KMS-11 (cell line): ENCODE measurements around the gene NEUROD2.
"Not testable (repeated sequence)": the region's sequence is repeated elsewhere in the genome, so short reads cannot be mapped to it uniquely, and the experiment has no call there.

Source experiments
- H2AFZ ChIP-seq: fragments of 200-600 bp; sonication (generic); 2 replicates; pipeline ENCODE4 v1.6.1; 2016; ENCODE audit warnings: antibody characterized with exemption, mixed run types, low read depth
- H3K27ac ChIP-seq: fragments of 200-600 bp; sonication (generic); 2 replicates; pipeline ENCODE4 v1.6.1; 2016; ENCODE audit warnings: mild to moderate bottlenecking, mixed run types
- H3K27me3 ChIP-seq: fragments of 200-600 bp; sonication (generic); 2 replicates; pipeline ENCODE4 v1.6.1; 2017; ENCODE audit warnings: mild to moderate bottlenecking, low read depth, mixed run types, moderate library complexity; ENCODE audit not compliant: insufficient read depth
- H3K36me3 ChIP-seq: fragments of 200-600 bp; sonication (generic); 2 replicates; pipeline ENCODE4 v1.6.1; 2017; ENCODE audit warnings: mild to moderate bottlenecking, mixed run types; ENCODE audit not compliant: insufficient read depth
- H3K4me1 ChIP-seq: fragments of 200-600 bp; sonication (generic); 2 replicates; pipeline ENCODE4 v1.6.1; 2016; ENCODE audit warnings: mild to moderate bottlenecking, low read depth, mixed run types; ENCODE audit not compliant: poor library complexity, severe bottlenecking
- H3K4me2 ChIP-seq: fragments of 200-600 bp; sonication (generic); 2 replicates; pipeline ENCODE4 v1.7.0; 2016; ENCODE audit warnings: mild to moderate bottlenecking, mixed run types
- H3K4me3 ChIP-seq: fragments of 200-600 bp; sonication (generic); IDR thresholded peaks from 2 replicates; pipeline ENCODE4 v1.6.1; 2017; ENCODE audit warnings: low read depth, low read length, mixed read lengths; ENCODE audit not compliant: insufficient read depth
- H3K79me2 ChIP-seq: fragments of 200-600 bp; sonication (generic); 2 replicates; pipeline ENCODE4 v1.6.1; 2016; ENCODE audit warnings: low read depth, mixed run types; ENCODE audit not compliant: insufficient read depth
- H3K9ac ChIP-seq: fragments of 200-600 bp; sonication (generic); 2 replicates; pipeline ENCODE4 v1.6.1; 2016; ENCODE audit warnings: mild to moderate bottlenecking, mixed run types
- H4K20me1 ChIP-seq: fragments of 200-600 bp; sonication (generic); 2 replicates; pipeline ENCODE4 v1.6.1; 2016; ENCODE audit warnings: mild to moderate bottlenecking, mixed run types; ENCODE audit not compliant: insufficient read depth
- TF ChIP-seq, protein P1 (sequence below): fragments of 200-600 bp; sonication (generic); conservative IDR thresholded peaks from 2 replicates; pipeline ENCODE4 v1.6.1; 2017; ENCODE audit warnings: low read depth, mild to moderate bottlenecking, antibody characterized with exemption, low read length, moderate library complexity, mixed read lengths

NEUROD2 gene

DNA sequence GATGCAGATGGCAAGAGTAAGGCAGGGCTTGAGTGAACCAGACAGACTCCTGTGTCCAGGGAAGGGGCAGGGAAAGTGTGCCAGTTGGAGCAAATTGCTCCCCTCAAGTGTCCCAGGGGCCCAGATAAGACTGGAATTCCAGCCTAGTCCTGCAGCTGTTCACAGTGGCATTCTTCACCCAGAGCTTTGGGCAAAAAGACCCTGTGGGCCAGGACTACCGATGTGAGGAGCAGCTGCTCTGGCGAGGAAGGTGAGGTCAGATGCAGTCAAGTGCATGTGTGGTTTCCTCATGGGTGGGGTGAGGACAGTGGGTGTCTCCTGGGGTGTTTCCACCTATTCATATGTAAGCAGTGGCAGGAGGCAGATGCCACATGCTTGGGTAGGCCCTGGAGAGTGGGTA lies 14.3 kb downstream of the NEUROD2 start:
- H3K9ac ChIP-seq, result no peak overlapping the region
- TF ChIP-seq, protein P1, sequence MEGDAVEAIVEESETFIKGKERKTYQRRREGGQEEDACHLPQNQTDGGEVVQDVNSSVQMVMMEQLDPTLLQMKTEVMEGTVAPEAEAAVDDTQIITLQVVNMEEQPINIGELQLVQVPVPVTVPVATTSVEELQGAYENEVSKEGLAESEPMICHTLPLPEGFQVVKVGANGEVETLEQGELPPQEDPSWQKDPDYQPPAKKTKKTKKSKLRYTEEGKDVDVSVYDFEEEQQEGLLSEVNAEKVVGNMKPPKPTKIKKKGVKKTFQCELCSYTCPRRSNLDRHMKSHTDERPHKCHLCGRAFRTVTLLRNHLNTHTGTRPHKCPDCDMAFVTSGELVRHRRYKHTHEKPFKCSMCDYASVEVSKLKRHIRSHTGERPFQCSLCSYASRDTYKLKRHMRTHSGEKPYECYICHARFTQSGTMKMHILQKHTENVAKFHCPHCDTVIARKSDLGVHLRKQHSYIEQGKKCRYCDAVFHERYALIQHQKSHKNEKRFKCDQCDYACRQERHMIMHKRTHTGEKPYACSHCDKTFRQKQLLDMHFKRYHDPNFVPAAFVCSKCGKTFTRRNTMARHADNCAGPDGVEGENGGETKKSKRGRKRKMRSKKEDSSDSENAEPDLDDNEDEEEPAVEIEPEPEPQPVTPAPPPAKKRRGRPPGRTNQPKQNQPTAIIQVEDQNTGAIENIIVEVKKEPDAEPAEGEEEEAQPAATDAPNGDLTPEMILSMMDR, result no peak
- peaks cover 12% of the 10 kb centered on the region for H3K4me1 ChIP-seq
- peaks cover 65% of the 10 kb centered on the region for H3K27me3 ChIP-seq
- no peaks in the 10 kb centered on the region for H3K36me3 ChIP-seq
- H4K20me1 ChIP-seq, result 0 out of 2 replicates have a peak, but pooled peaks cover 2% of the 10 kb centered on the region
- H3K27ac ChIP-seq, result no peak overlapping the region
- no peak overlapping the region for H3K4me2 ChIP-seq
- H3K79me2 ChIP-seq, result no peaks in the 10 kb centered on the region
- H3K4me3 ChIP-seq, result no peak overlapping the region
- H2AFZ ChIP-seq, result no peak overlapping the region

DNA sequence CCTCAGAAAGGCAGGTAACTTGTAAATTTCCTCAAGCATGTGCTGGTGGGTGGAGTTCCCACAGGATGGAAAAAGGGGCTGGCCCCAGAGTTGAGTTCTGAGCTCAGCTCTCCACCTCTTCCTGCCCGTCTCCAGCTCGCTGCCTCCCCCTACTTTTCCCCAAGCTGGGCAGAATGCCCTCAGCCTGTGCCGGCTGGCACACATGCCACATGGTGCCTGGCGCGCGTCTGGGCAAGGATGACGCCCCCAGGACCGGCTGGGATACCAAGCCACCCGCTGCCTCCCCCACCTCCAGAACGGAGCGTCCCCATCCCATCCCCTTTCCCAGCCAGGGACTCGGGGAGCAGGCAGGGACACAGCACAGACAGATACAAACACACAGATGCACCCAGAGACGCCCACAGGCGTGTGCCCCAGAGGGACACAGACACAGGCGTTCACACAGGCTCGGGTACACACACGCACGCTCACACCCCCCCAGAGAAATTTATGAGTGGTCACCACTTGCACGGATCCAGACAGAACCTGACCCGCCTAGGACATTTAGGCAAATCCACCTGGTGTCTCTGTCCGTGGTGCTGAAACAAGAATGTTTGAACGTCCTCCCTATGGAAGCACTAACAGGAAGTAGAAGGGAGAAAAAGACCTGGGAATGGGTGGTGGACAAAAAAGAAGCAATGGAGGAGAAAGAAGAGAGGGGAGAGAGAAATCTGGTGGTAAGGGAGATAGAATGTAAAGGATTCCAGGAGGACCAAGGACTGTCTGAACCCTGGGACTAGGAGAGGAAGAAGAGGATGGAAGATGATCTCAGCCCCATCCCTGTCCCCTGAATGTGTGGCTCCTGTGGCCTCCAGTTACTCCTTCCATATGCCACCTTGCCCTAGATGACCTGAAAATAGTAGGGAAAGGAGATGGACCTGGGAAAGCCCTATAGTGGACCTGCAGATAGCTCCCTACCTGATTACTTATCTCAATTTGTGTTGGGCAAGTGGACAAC lies 15.5 kb downstream of the NEUROD2 start:
- H3K4me3 ChIP-seq, result no peak overlapping the region
- H3K27me3 ChIP-seq, result peaks cover 55% of the 10 kb centered on the region
- no peak overlapping the region for H3K9ac ChIP-seq
- H3K4me1 ChIP-seq, result peaks cover 14% of the 10 kb centered on the region
- no peak overlapping the region for H3K4me2 ChIP-seq
- no peak overlapping the region for H3K27ac ChIP-seq
- H2AFZ ChIP-seq, result no peak overlapping the region
- H3K79me2 ChIP-seq, result no peaks in the 10 kb centered on the region
- H3K36me3 ChIP-seq, result no peaks in the 10 kb centered on the region
- TF ChIP-seq, protein P1, result no peak
- no peaks in the 10 kb centered on the region for H4K20me1 ChIP-seq

DNA sequence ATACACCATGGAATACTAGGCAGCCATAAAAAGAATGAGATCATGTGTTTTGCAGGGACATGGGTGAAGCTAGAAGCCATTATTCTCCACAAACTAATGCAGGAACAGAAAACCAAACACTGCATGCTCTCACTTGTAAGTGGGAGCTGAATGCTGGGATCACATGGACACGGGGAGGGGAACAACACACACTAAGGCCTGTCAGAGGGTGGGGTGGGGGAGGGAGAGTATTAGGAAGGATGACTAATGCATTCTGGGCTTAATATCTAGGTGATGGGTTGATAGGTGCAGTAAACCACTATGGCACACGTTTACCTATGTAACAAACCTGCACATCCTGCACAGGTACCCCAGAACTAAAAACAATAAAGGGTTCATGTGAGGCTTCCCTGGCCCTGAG lies 17.5 kb downstream of the NEUROD2 start:
- not testable (repeated sequence) for H2AFZ ChIP-seq, H4K20me1 ChIP-seq, H3K27ac ChIP-seq, H3K4me3 ChIP-seq, H3K4me2 ChIP-seq, H3K9ac ChIP-seq, H3K79me2 ChIP-seq, H3K36me3 ChIP-seq
- peaks cover 14% of the 10 kb centered on the region for H3K4me1 ChIP-seq
- peaks cover 35% of the 10 kb centered on the region; the same call in 1 of the 2 replicates for H3K27me3 ChIP-seq

DNA sequence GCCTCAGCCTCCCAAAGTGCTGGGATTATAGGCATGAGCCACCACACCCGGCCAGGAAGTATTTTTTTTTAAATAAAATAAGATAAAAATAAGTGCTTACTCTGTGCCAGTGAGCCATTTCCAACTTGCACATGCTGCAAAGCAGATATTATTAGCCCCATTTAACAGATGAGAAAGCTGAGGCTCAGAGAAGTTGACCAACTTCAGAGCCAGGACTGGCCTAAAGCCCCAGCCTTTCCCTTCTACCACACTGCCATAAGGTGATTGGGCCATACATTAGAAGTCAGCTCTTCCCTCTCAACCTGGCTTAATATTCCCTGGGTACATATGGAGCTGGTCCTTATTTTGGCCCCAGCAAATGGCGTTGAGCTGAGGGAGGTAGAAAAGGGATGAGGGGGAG lies 25.1 kb downstream of the NEUROD2 start:
- Histone ChIP-seq H3K27me3 (peaks cover 4% of the 10 kb centered on the region; the same call in 1 of the 2 replicates), H3K27ac (no peak overlapping the region), H2AFZ (no peak overlapping the region), H3K36me3 (no peaks in the 10 kb centered on the region), H3K79me2 (no peaks in the 10 kb centered on the region), H3K9ac (no peak overlapping the region), H3K4me3 (no peak overlapping the region), H3K4me2 (no peak overlapping the region), H3K4me1 (no peaks in the 10 kb centered on the region), H4K20me1 (no peaks in the 10 kb centered on the region)
- TF ChIP-seq, protein P1, result no peak

DNA sequence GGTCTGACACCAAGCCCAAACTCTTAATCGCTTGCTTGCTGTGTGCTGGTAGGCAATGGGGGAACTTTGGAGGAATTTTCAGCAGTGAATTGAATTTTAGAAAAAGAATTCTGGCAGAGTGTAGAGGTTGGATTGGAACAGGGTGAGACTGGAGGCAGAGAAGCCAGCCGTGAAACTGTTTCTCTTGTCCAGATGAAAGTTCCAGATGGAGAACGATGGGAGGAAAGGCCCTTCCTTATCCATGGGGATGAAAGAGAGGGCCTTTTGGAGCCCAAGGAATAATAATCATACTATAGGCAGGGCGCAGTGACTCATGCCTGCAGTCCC lies 26.0 kb downstream of the NEUROD2 start:
- peaks cover 4% of the 10 kb centered on the region; the same call in 1 of the 2 replicates for H3K27me3 ChIP-seq
- no peak overlapping the region for H3K4me2 ChIP-seq
- no peaks in the 10 kb centered on the region for H3K4me1 ChIP-seq
- H3K4me3 ChIP-seq, result no peak overlapping the region
- no peaks in the 10 kb centered on the region for H3K79me2 ChIP-seq
- H3K9ac ChIP-seq, result no peak overlapping the region
- H3K27ac ChIP-seq, result no peak overlapping the region
- no peaks in the 10 kb centered on the region for H3K36me3 ChIP-seq
- no peak overlapping the region for H2AFZ ChIP-seq
- H4K20me1 ChIP-seq, result no peaks in the 10 kb centered on the region
- TF ChIP-seq, protein P1, result no peak
